Measurements from ENCODE around the gene CMTM3.

- TF ChIP-seq, protein P1, sequence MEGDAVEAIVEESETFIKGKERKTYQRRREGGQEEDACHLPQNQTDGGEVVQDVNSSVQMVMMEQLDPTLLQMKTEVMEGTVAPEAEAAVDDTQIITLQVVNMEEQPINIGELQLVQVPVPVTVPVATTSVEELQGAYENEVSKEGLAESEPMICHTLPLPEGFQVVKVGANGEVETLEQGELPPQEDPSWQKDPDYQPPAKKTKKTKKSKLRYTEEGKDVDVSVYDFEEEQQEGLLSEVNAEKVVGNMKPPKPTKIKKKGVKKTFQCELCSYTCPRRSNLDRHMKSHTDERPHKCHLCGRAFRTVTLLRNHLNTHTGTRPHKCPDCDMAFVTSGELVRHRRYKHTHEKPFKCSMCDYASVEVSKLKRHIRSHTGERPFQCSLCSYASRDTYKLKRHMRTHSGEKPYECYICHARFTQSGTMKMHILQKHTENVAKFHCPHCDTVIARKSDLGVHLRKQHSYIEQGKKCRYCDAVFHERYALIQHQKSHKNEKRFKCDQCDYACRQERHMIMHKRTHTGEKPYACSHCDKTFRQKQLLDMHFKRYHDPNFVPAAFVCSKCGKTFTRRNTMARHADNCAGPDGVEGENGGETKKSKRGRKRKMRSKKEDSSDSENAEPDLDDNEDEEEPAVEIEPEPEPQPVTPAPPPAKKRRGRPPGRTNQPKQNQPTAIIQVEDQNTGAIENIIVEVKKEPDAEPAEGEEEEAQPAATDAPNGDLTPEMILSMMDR (IDR thresholded peaks at IDR 0.05; ENCODE audit: insufficient read depth, low read depth, low read length): no peak
- no peak for TF ChIP-seq EZH2 (IDR thresholded peaks at IDR 0.05; ENCODE audit: insufficient read depth, low read length)
These were observed 34.8 kb downstream of the CMTM3 start for GRCh38 chr16:66639091-66639885.

All from astrocyte (in vitro differentiated cells and primary cell).